ENCODE results near the gene ATXN7L3.
"Not testable (repeated sequence)": the region's sequence is repeated elsewhere in the genome, so short reads cannot be mapped to it uniquely, and the experiment has no call there.

The ATXN7L3 gene

GRCh38 chr17:44176257-44176656, 23.4 kb downstream of the ATXN7L3 start:
- DNase-seq (ENCODE audit: low spot score) = no peak

GRCh38 chr17:44174427-44174826, 25.3 kb downstream of the ATXN7L3 start:
- DNase-seq (ENCODE audit: low spot score) = no peak

- no peak for DNase-seq (ENCODE audit: low spot score)
Measured at GRCh38 chr17:44171931-44172455, 27.7 kb downstream of the ATXN7L3 start.

- peak; percentile 75 for DNase-seq (ENCODE audit: low spot score)
Measured at GRCh38 chr17:44170499-44171201, 29.0 kb downstream of the ATXN7L3 start, which contains the start of gene ASB16. TSS of gene ASB16 (plus strand) at chr17:44170704. CDS start at chr17:44170790, 86 bp downstream.

GRCh38 chr17:44170135-44170498, 29.6 kb downstream of the ATXN7L3 start:
- peak; percentile 57 for DNase-seq (ENCODE audit: low spot score)

GRCh38 chr17:44167181-44167861, 32.4 kb downstream of the ATXN7L3 start:
- DNase-seq (ENCODE audit: low spot score) = no peak

- DNase-seq (ENCODE audit: low spot score) = no peak
Measured at GRCh38 chr17:44164476-44164875, 35.2 kb downstream of the ATXN7L3 start.

GRCh38 chr17:44159519-44160210, 40.0 kb downstream of the ATXN7L3 start:
- no peak for DNase-seq (ENCODE audit: low spot score)

GRCh38 chr17:44155488-44155887, 44.2 kb downstream of the ATXN7L3 start:
- no peak for DNase-seq (ENCODE audit: low spot score)

- DNase-seq (ENCODE audit: low spot score) = no peak
Measured at GRCh38 chr17:44152875-44153274, 46.8 kb downstream of the ATXN7L3 start.

- no peak for DNase-seq (ENCODE audit: low spot score)
Measured at GRCh38 chr17:44149750-44150329, 49.8 kb downstream of the ATXN7L3 start.

GRCh38 chr17:44149066-44149465, 50.6 kb downstream of the ATXN7L3 start:
- DNase-seq (ENCODE audit: low spot score) = not testable (repeated sequence)

- DNase-seq (ENCODE audit: low spot score) = no peak
Measured at GRCh38 chr17:44147812-44148211, 51.9 kb downstream of the ATXN7L3 start.

- DNase-seq (ENCODE audit: low spot score) = peak; percentile 66
Measured at GRCh38 chr17:44146375-44147346, 53.0 kb downstream of the ATXN7L3 start.

GRCh38 chr17:44144966-44145739, 54.5 kb downstream of the ATXN7L3 start:
- DNase-seq (ENCODE audit: low spot score) = no peak

- DNase-seq (ENCODE audit: low spot score) = not testable (repeated sequence)
Measured at GRCh38 chr17:44143921-44144320, 55.8 kb downstream of the ATXN7L3 start.
